ENCODE data around the gene RIPK1. TPM values are rescaled to one million over a fixed set of nuclear protein-coding genes. Genes with fewer than 3 reads are reported as not detected.
"Not testable (repeated sequence)": the region's sequence is repeated elsewhere in the genome, so short reads cannot be mapped to it uniquely, and the experiment has no call there.

The RIPK1 gene
- total and polyA plus RNA-seq, 10 of the 15 experiments (the other 5 are each of a cell fraction or from before 2014, with no cell fraction given) = 1.6 to 11.2 (median 6.3) TPM

GRCh38 chr6:3061501-3061941 is 6.8 kb upstream of the RIPK1 start:
- 33% methylated on average over 5 of the region's 5 CpGs for WGBS (ENCODE audit: insufficient coverage, insufficient replicate concordance, low lambda C conversion rate, missing lambda C conversion rate)
- BruUV-seq (replicated peaks) = no TSS peak

GRCh38 chr6:3063340-3063732 is 5.0 kb upstream of the RIPK1 start:
- in situ Hi-C loops (cut with MboI); H3K27ac ChIP-seq (ENCODE audit: control insufficient read depth, insufficient read depth); H3K79me2 ChIP-seq (ENCODE audit: control insufficient read depth, insufficient read depth, low read length); H4K20me1 ChIP-seq (ENCODE audit: control insufficient read depth, insufficient read depth); ATAC-seq; DNase-seq (ENCODE audit: low read depth, low spot score); H3K9me3 ChIP-seq (replicated peaks; ENCODE audit: control insufficient read depth, insufficient read depth, low read length); H3K4me1 ChIP-seq (ENCODE audit: control insufficient read depth, insufficient read depth, low read length); BruUV-seq (replicated peaks); FAIRE-seq; H3K4me3 ChIP-seq; intact Hi-C loops (cut with micrococcal nuclease; ENCODE audit: unreplicated experiment); H3K27me3 ChIP-seq (replicated peaks in 1 of 2; ENCODE audit: control insufficient read depth in 2 of 2, insufficient read depth in 2 of 2, low read length in 1 of 2); H3K36me3 ChIP-seq (ENCODE audit: control insufficient read depth in 2 of 2, insufficient read depth in 2 of 2, low read length in 1 of 2); H3K9ac ChIP-seq (ENCODE audit: control insufficient read depth, insufficient read depth, low read length): not testable (repeated sequence)
- ChIA-PET SMC1A (ENCODE audit: uncharacterized antibody, unreplicated experiment) (interaction anchor here (0.7 to 1.0 kb wide), 4 partner anchors 62 to 1092 kb away, joined by 3 to 4 read pairs (median 3); partner anchors contain the start of gene NQO2), RAD21 (ENCODE audit: unreplicated experiment) (interaction anchor here (0.9 to 1.0 kb wide), 4 partner anchors 57 to 189 kb away, joined by 3 to 6 read pairs (median 4); no protein-coding TSS in a partner anchor), POLR2A (interaction anchor here (1.0 kb wide), 2 partner anchors 64 to 74 kb away, joined by 3 to 4 read pairs; partner anchors contain the start of gene NQO2), CTCF (interaction anchor here (0.6 to 1.2 kb wide), 3 partner anchors 38 to 196 kb away, joined by 3 to 5 read pairs (median 3); no protein-coding TSS in a partner anchor)
- WGBS (ENCODE audit: insufficient coverage, insufficient replicate concordance, low lambda C conversion rate, missing lambda C conversion rate) = 0% methylated on average over 9 of the region's 19 CpGs
- H3K4me2 ChIP-seq (ENCODE audit: control insufficient read depth, insufficient read depth) = peak overlapping the region; percentile 79
- peak overlapping the region; percentile 29; the same call in 1 of the 2 replicates for H2AFZ ChIP-seq (ENCODE audit: control insufficient read depth, low read depth, low read length)

More at GRCh38 chr6:3061501-3061941, 6.8 kb upstream of the RIPK1 start:
- Histone ChIP-seq H3K36me3 (ENCODE audit: control insufficient read depth in 2 of 2, insufficient read depth in 2 of 2, low read length in 1 of 2) (no peaks in the 10 kb centered on the region), H4K20me1 (ENCODE audit: control insufficient read depth, insufficient read depth) (no peaks in the 10 kb centered on the region), H3K4me2 (ENCODE audit: control insufficient read depth, insufficient read depth) (no peak overlapping the region), H3K9ac (ENCODE audit: control insufficient read depth, insufficient read depth, low read length) (no peak overlapping the region), H2AFZ (ENCODE audit: control insufficient read depth, low read depth, low read length) (no peak overlapping the region), H3K9me3 (replicated peaks; ENCODE audit: control insufficient read depth, insufficient read depth, low read length) (no peaks in the 10 kb centered on the region), H3K79me2 (ENCODE audit: control insufficient read depth, insufficient read depth, low read length) (no peaks in the 10 kb centered on the region), H3K27ac (ENCODE audit: control insufficient read depth, insufficient read depth) (no peak overlapping the region), H3K4me1 (ENCODE audit: control insufficient read depth, insufficient read depth, low read length) (no peaks in the 10 kb centered on the region), H3K27me3 (replicated peaks in 1 of 2; ENCODE audit: control insufficient read depth in 2 of 2, insufficient read depth in 2 of 2, low read length in 1 of 2) (no peaks in the 10 kb centered on the region), H3K4me3 (no peak overlapping the region)
- SMC1A ChIA-PET (ENCODE audit: uncharacterized antibody, unreplicated experiment) = no interaction called here
- in situ Hi-C loops (cut with MboI) (no loop called here), intact Hi-C loops (cut with micrococcal nuclease; ENCODE audit: unreplicated experiment) (no loop called here)
- POLR2A ChIA-PET = no interaction called here
- ATAC-seq (no peak), DNase-seq (ENCODE audit: low read depth, low spot score) (no peak), FAIRE-seq (no peak)
- CTCF ChIA-PET = interaction anchor here (0.5 to 1.5 kb wide), 4 partner anchors 60 to 193 kb away, joined by 3 read pairs; partner anchors contain the start of gene NQO2
- TF ChIP-seq SMC3 (IDR thresholded peaks at IDR 0.05; ENCODE audit: borderline replicate concordance, low read length) = no peak
- RAD21 ChIA-PET (ENCODE audit: unreplicated experiment) = interaction anchor here (0.6 kb wide), 1 partner anchor 170 kb away, joined by 4 read pairs; no protein-coding TSS in a partner anchor

Measured in GM12878 (cell line).